H1 (cell line): ENCODE results near the gene CDC73. TPM values are rescaled to one million over a fixed set of nuclear protein-coding genes. Genes with fewer than 3 reads are reported as not detected.

Experiments used
- CTCF ChIA-PET: fragments of 300-600 bp; sonication (Branson Sonifier 250); formaldehyde crosslinking; loops from one replicate; lab custom pipeline; 2021; ENCODE audit not compliant: partially characterized antibody; lab: Charles Lee
- POLR2A ChIA-PET: fragments of 300-600 bp; sonication (Branson Sonifier 250); formaldehyde crosslinking; loops from one replicate; lab custom pipeline; 2021; ENCODE audit warnings: inconsistent platforms; ENCODE audit not compliant: partially characterized antibody; lab: Charles Lee
- DNase-seq, 2 experiments: peaks; one replicate each; pipeline versions ENCODE4 v3.0.0 to v3.0.0-alpha.2; 2010 to 2022; ENCODE audit warnings: low spot score in 2 of 2, low read depth in 1 of 2, mixed read lengths in 1 of 2
- FAIRE-seq: peaks from 2 replicates; lab custom pipeline; 2011; peaks lifted over from hg19 to GRCh38; lab: Jason Lieb, UNC
- H2AFZ ChIP-seq: 2 replicates; pipeline ENCODE4 v1.8.1; 2012; ENCODE audit warnings: low read length, inconsistent platforms
- H2AK5ac ChIP-seq: 2 replicates; pipeline ENCODE4 v1.6.1; 2013; ENCODE audit warnings: low read depth, low read length
- H2BK120ac ChIP-seq: replicated peaks from 2 replicates; pipeline ENCODE3; 2013; ENCODE audit warnings: low read depth, low read length, inconsistent platforms
- H2BK12ac ChIP-seq: 2 replicates; pipeline ENCODE4 v1.6.1; 2013; ENCODE audit warnings: low read depth, low read length
- H2BK15ac ChIP-seq: 2 replicates; pipeline ENCODE4 v1.6.1; 2013; ENCODE audit warnings: low read length
- H2BK20ac ChIP-seq: 2 replicates; pipeline ENCODE4 v1.6.1; 2013; ENCODE audit warnings: low read length
- H2BK5ac ChIP-seq: 2 replicates; pipeline ENCODE4 v1.6.1; 2013; ENCODE audit warnings: low read depth, low read length
- H3K14ac ChIP-seq: 2 replicates; pipeline ENCODE4 v1.6.1; 2013; ENCODE audit warnings: inconsistent platforms; ENCODE audit not compliant: insufficient read length
- H3K18ac ChIP-seq: 2 replicates; pipeline ENCODE4 v1.6.1; 2013; ENCODE audit warnings: low read length; ENCODE audit errors: extremely low read depth
- H3K23ac ChIP-seq: 2 replicates; pipeline ENCODE4 v1.6.1; 2013; ENCODE audit warnings: inconsistent platforms; ENCODE audit not compliant: insufficient read length
- H3K23me2 ChIP-seq: 2 replicates; pipeline ENCODE4 v1.6.1; 2013; ENCODE audit warnings: low read depth, low read length
- H3K27ac ChIP-seq: 2 replicates; pipeline ENCODE4 v1.6.1; 2011; ENCODE audit warnings: low read depth, low read length, inconsistent platforms
- H3K27me3 ChIP-seq, 4 experiments: replicated peaks in 1 of 4; 1 replicate in 1 of 4; 2 replicates in 3 of 4; pipeline versions ENCODE4 v1.6.1 to v1.8.1; 2011 to 2013; ENCODE audit warnings: low read length in 3 of 4, mild to moderate bottlenecking in 3 of 4, inconsistent platforms in 2 of 4, mixed read lengths in 2 of 4, moderate library complexity in 1 of 4; ENCODE audit not compliant: control insufficient read depth in 3 of 4, insufficient read depth in 3 of 4; ENCODE audit errors: extremely low read depth in 1 of 4
- H3K36me3 ChIP-seq, 4 experiments: 2 replicates each; pipeline versions ENCODE4 v1.6.1 to v1.8.1; 2011 to 2013; ENCODE audit warnings: mild to moderate bottlenecking in 4 of 4, low read length in 3 of 4, moderate library complexity in 2 of 4, control low read depth in 1 of 4, inconsistent platforms in 1 of 4; ENCODE audit not compliant: insufficient read depth in 4 of 4, control insufficient read depth in 2 of 4
- H3K4ac ChIP-seq: replicated peaks from 2 replicates; pipeline ENCODE3; 2013; ENCODE audit warnings: low read length, low read depth, mixed read lengths, inconsistent platforms; ENCODE audit not compliant: insufficient read length
- H3K4me1 ChIP-seq, 4 experiments: replicated peaks in 1 of 4; 1 replicate in 1 of 4; 2 replicates in 3 of 4; pipeline versions ENCODE4 v1.6.1 to v1.8.1; 2011 to 2013; ENCODE audit warnings: low read length in 3 of 4, inconsistent platforms in 2 of 4, mixed read lengths in 1 of 4; ENCODE audit not compliant: insufficient read depth in 4 of 4, control insufficient read depth in 3 of 4
- H3K4me2 ChIP-seq, 2 experiments: 2 replicates each; pipeline versions ENCODE4 v1.6.1 to v1.8.1; 2011 to 2013; ENCODE audit warnings: low read depth in 2 of 2, low read length in 2 of 2, control low read depth in 1 of 2, inconsistent platforms in 1 of 2, mild to moderate bottlenecking in 1 of 2; ENCODE audit not compliant: insufficient read depth in 1 of 2
- H3K4me3 ChIP-seq, 4 experiments: fragments of 200-600, 300-600 bp in 1 of 4; sonication (generic), shearing (Covaris generic), sonication (Bioruptor Twin) in 1 of 4; 2 replicates each; pipeline versions ENCODE4 v1.5.1 to v1.8.1; 2011 to 2016; ENCODE audit warnings: low read length in 4 of 4, low read depth in 3 of 4, control low read depth in 2 of 4, inconsistent platforms in 2 of 4, mild to moderate bottlenecking in 2 of 4, mixed read lengths in 1 of 4, moderate library complexity in 1 of 4; ENCODE audit not compliant: insufficient read depth in 2 of 4; ENCODE audit errors: extremely low read depth in 1 of 4
- H3K56ac ChIP-seq: replicated peaks from 2 replicates; pipeline ENCODE3; 2013; ENCODE audit warnings: low read depth, mild to moderate bottlenecking, mixed read lengths, low read length, inconsistent platforms; ENCODE audit not compliant: insufficient read length
- H3K79me1 ChIP-seq: 2 replicates; pipeline ENCODE4 v1.6.1; 2013; ENCODE audit warnings: low read depth, low read length, control low read depth
- H3K79me2 ChIP-seq, 2 experiments: 2 replicates each; pipeline versions ENCODE4 v1.6.1 to v1.8.1; 2012 to 2013; ENCODE audit warnings: low read length in 2 of 2, mild to moderate bottlenecking in 2 of 2, inconsistent platforms in 1 of 2; ENCODE audit not compliant: insufficient read depth in 2 of 2, control insufficient read depth in 1 of 2
- H3K9ac ChIP-seq, 4 experiments: replicated peaks in 1 of 4; 1 replicate in 1 of 4; 2 replicates in 3 of 4; pipeline versions ENCODE4 v1.6.1 to v1.8.1; 2011 to 2013; ENCODE audit warnings: low read depth in 3 of 4, low read length in 3 of 4, control low read depth in 2 of 4, mild to moderate bottlenecking in 2 of 4, moderate library complexity in 2 of 4, inconsistent platforms in 1 of 4; ENCODE audit errors: extremely low read depth in 1 of 4
- H3K9me3 ChIP-seq, 2 experiments: 2 replicates each; pipeline versions ENCODE4 v1.6.1 to v1.8.1; 2012 to 2013; ENCODE audit warnings: mild to moderate bottlenecking in 2 of 2, moderate library complexity in 2 of 2, control low read depth in 1 of 2, inconsistent platforms in 1 of 2, low read depth in 1 of 2, low read length in 1 of 2, mixed read lengths in 1 of 2; ENCODE audit not compliant: insufficient read depth in 2 of 2
- H4K20me1 ChIP-seq, 2 experiments: replicated peaks in 1 of 2; 2 replicates each; pipeline versions ENCODE3 to v1.8.1; 2011 to 2013; ENCODE audit warnings: inconsistent platforms in 2 of 2, low read length in 2 of 2, mild to moderate bottlenecking in 1 of 2; ENCODE audit not compliant: insufficient read depth in 2 of 2, control insufficient read depth in 1 of 2
- H4K5ac ChIP-seq: 2 replicates; pipeline ENCODE4 v1.6.1; 2013; ENCODE audit warnings: low read length, low read depth, mixed read lengths, inconsistent platforms; ENCODE audit not compliant: insufficient read length
- H4K8ac ChIP-seq: 2 replicates; pipeline ENCODE4 v1.8.0; 2013; ENCODE audit warnings: mild to moderate bottlenecking, moderate library complexity, low read length, inconsistent platforms; ENCODE audit not compliant: insufficient read depth; ENCODE audit errors: extremely low read depth
- H4K91ac ChIP-seq: replicated peaks from 2 replicates; pipeline ENCODE3; 2013; ENCODE audit warnings: low read length, mixed read lengths, inconsistent platforms; ENCODE audit not compliant: insufficient read length
- WGBS, 2 experiments: shearing (Covaris generic) in 1 of 2; methylation state at CpG; one replicate each; pipeline versions ENCODE4 v1.1.6 to v1.1.7; 2013 to 2015; ENCODE audit warnings: low lambda C conversion rate in 2 of 2, mixed read lengths in 2 of 2, inconsistent platforms in 1 of 2, low coverage in 1 of 2, missing lambda C conversion rate in 1 of 2; ENCODE audit not compliant: insufficient replicate concordance in 2 of 2, insufficient coverage in 1 of 2, insufficient read length in 1 of 2; ENCODE audit errors: extremely low coverage in 1 of 2, missing lambda C conversion rate in 1 of 2; 5-methylcytosine and 5-hydroxymethylcytosine counted together
- polyA plus RNA-seq, 7 experiments: library from polyadenylated mRNA; depleted of rRNA in 3 of 7; stranded (reverse) in 5 of 7; unstranded in 2 of 7; fragments of >200 nt in 5 of 7; fragments of 200-250 nt in 2 of 7; gene quantifications; 1 replicate in 5 of 7; 2 replicates in 1 of 7; 4 replicates in 1 of 7; pipeline versions ENCODE4 v1.2.1 to v1.2.3, GENCODE V29; 2011 to 2013; ENCODE audit warnings: missing spikeins in 2 of 7, mixed read lengths in 2 of 7
- total RNA-seq: library from RNA; stranded (reverse); fragmentation: NEBNext Ultra II Directional; extraction: Animal tissue kit (Norgen Biotek cat#: 25700); gene quantifications from 2 replicates; pipeline ENCODE4 v1.2.1, GENCODE V29; 2021

Gene CDC73
- total and polyA plus RNA-seq, 2 of the 8 experiments (the other 6 are each of a cell fraction or from before 2014, with no cell fraction given): 9.8 to 64.0 TPM

DNA sequence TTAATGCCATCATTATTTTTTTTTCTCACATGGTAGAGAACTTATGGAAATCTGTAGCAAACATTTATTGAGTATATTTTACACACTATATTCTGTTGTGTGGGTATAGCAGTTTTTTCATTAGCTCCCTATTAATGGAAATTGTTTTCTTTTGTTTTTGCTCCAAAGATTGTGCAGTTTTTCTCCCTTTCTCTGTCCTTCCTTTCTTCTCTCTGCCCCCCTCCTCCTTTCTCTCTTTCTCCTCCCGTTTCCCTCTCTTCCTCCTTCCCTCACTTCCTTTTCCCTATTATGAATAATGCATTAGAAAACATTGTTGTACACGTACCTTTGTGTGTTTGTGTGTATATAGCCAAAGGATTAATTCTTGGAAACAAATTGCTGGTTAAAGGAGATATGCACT, 20.6 kb downstream of the CDC73 start:
- H3K23ac ChIP-seq: no peak overlapping the region
- peaks cover 0 to 57% (median 13%) of the 10 kb centered on the region in 4 experiments; a peak in 6 of 8 replicates for H3K36me3 ChIP-seq
- no peak overlapping the region for H3K18ac ChIP-seq
- FAIRE-seq: no peak
- H4K91ac ChIP-seq: no peak overlapping the region
- H3K4me3 ChIP-seq: no peak overlapping the region
- H3K56ac ChIP-seq: no peak overlapping the region
- no peak overlapping the region for H2BK12ac ChIP-seq
- no peaks in the 10 kb centered on the region for H4K20me1 ChIP-seq
- no peaks in the 10 kb centered on the region for H3K23me2 ChIP-seq
- no peak overlapping the region for H3K27ac ChIP-seq
- no peak overlapping the region for H3K14ac ChIP-seq
- H3K4ac ChIP-seq: no peak overlapping the region
- H2AFZ ChIP-seq: no peak overlapping the region
- no peak overlapping the region for H2BK20ac ChIP-seq
- H2BK5ac ChIP-seq: no peak overlapping the region
- H3K79me1 ChIP-seq: peaks cover 4% of the 10 kb centered on the region; the same call in 1 of the 2 replicates
- no peaks in the 10 kb centered on the region for H3K9me3 ChIP-seq
- peaks cover 0 to 8% (median 3%) of the 10 kb centered on the region in 4 experiments; a peak in 2 of 7 replicates for H3K4me1 ChIP-seq
- WGBS, 2 experiments: 81% methylated on average over 2 of the region's 2 CpGs; no CpG with 5 or more reads in 1 of the 2 experiments
- no peak for DNase-seq
- no peak overlapping the region for H3K4me2 ChIP-seq
- no peak overlapping the region for H4K5ac ChIP-seq
- H3K9ac ChIP-seq: no peak overlapping the region
- no peak overlapping the region for H4K8ac ChIP-seq
- no peak overlapping the region for H2BK120ac ChIP-seq
- peaks cover 0 to 13% of the 10 kb centered on the region in 2 experiments; a peak in 2 of 4 replicates for H3K79me2 ChIP-seq
- H2AK5ac ChIP-seq: no peak overlapping the region
- H2BK15ac ChIP-seq: no peak overlapping the region
- H3K27me3 ChIP-seq: no peaks in the 10 kb centered on the region
- ChIA-PET CTCF (interaction anchor here (0.8 to 1.6 kb wide), 7 partner anchors 8 to 1613 kb away, joined by 3 to 6 read pairs (median 4); no protein-coding TSS in a partner anchor), POLR2A (interaction anchor here (0.9 to 2.0 kb wide), 2 partner anchors 38 to 83 kb away, joined by 3 to 5 read pairs; partner anchors contain the start of genes GLRX2 and UCHL5)
